Activated naive CD8-positive, alpha-beta T cell treated with anti-CD3 and anti-CD28 coated beads, Interleukin-2, amount 50 U/mL, for 16 hours (primary cell): ENCODE results near the gene C1RL.

ENCODE experiments used
- DNase-seq: peaks from one replicate; pipeline ENCODE4 v3.0.0-alpha.2; 2020; ENCODE audit warnings: low read depth, low spot score

C1RL gene

DNA sequence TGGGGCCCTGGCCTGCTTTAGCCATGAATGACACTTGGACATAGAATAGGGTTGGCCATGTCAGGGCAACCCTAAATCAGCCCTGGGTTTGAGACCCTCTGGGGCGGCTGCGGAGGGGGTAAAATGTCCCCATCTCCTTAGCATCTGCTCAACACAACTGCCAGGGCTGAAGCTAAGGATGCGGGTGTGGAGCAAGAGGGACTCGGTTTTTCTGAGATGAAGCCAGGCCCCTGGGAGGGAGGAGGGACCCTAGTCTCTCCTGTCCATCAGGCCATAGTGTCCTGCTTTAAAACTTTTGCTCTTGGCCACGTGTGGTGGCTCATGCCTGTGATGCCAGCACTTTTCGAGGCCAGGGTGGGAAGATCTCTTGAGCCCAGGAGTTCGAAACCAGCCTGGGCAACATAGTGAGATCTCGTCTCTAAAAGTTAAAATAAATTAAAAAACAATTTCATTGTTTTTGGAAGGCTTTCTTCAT, 16.0 kb downstream of the C1RL start:
- no peak for DNase-seq

GRCh38 chr12:7092229-7092985, 16.6 kb downstream of the C1RL start, which contains the start of gene C1R:
C1R (minus strand) TSS chr12:7092445; CDS start chr12:7092388, 57 bp downstream.
- DNase-seq: peak; percentile 49

- DNase-seq: no peak
Measured at GRCh38 chr12:7091660-7092228, 17.3 kb downstream of the C1RL start.

GRCh38 chr12:7091171-7091570, 17.8 kb downstream of the C1RL start:
- no peak for DNase-seq

DNA sequence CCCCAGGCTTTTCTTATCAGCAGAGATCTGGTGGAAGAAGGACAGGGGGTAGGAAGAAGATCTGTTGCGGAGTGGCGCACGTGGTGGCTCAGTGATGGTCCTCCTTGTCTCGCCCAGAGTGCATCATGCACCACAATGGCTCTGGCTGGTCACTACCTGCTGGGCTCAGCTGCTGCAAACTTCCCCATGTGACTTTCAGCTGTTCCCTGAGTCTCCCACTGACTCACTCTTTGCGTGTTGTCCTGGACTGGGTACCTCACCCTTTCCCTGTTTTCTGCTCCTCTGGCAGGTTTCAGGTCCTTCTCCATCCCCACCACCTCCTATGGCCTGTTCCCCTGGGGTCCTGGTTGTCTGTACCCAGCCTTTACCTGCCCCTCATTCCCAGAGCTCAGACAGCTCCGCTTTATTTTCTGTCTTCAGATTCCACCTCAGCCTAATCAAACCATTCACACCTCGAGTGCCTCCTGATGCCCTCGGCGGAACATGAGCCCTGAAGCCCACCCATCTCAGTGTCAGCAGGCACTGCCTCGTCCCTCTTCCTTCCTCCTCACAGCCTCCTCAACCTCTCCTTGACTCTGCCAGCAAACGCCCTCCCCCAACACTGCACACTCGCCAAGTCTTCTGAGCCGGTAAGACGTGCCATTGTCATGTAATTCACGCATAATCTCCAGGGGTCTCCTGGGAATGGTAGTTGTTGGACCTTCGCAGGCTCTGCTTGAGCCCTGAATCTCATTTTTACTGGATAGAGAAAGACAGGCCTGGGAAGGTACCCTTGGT, 18.6 kb downstream of the C1RL start:
- DNase-seq: no peak

- no peak for DNase-seq
Measured at GRCh38 chr12:7089196-7089871, 19.7 kb downstream of the C1RL start.

GRCh38 chr12:7083125-7083524, 25.9 kb downstream of the C1RL start:
- DNase-seq: no peak

- DNase-seq: no peak
Measured at GRCh38 chr12:7081037-7081436, 28.0 kb downstream of the C1RL start.

GRCh38 chr12:7079826-7080125, 29.2 kb downstream of the C1RL start:
- DNase-seq: no peak

DNA sequence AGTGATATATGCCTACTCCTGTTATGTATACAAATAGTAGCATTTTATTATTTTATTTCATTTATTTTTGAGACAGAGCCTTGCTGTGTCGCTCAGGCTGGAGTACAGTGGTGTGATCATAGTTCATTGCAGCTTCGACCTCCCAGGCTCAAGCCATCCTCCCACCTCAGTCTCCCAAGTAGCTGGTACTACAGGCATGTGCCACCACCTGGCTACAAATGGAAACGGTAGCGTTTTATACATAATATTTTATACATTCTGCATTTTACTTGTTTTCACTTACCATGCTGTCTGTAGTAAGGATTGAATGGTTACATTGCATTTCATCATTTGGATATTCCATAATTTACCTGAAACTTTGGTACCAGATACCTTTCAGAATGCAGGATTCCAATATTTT, 30.9 kb downstream of the C1RL start:
- no peak for DNase-seq

GRCh38 chr12:7076493-7076892, 32.5 kb downstream of the C1RL start:
- no peak for DNase-seq

- DNase-seq: no peak
Measured at GRCh38 chr12:7075939-7076338, 33.1 kb downstream of the C1RL start.

GRCh38 chr12:7075518-7075917, 33.5 kb downstream of the C1RL start:
- DNase-seq: no peak

- DNase-seq: no peak
Measured at GRCh38 chr12:7073946-7074345, 35.1 kb downstream of the C1RL start.

DNA sequence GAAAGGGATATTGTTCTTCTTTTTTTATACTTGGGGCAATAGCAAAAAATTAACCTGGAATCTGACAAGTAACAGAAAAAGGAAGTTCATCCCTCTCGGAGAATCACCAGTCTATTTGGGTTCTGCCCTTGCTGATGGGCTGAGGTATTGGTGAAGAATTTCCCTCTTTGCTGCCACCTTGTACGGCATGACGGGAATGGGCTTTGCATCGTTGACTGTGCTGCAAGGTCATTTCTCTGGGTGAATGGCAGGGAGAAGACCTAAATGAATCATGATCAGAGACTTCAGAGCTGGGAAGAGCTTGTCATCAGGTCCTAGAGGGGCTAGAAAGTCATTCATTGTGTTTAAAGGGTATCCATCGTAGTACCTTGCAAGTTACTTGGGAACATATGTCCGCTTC, 36.5 kb downstream of the C1RL start:
- DNase-seq: no peak

DNA sequence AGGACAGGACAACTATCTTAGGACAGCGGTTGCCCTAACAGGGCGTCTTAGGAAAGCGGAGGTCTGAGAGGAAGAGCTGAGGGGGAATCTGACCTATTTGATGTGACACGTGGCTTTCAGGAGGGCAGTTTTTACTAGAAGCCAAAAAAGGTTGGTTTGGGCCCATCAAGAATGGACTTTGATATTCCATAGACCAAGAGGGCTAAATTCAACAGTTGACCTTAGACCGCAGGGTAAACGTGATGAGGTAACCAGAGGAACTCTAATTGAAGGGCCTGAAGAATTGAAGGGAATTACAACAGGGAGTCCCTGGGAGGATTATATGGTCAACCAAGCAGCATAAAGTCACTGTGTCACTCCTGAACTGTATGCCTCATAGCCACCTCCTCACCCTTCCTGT, 37.0 kb downstream of the C1RL start:
- no peak for DNase-seq

DNA sequence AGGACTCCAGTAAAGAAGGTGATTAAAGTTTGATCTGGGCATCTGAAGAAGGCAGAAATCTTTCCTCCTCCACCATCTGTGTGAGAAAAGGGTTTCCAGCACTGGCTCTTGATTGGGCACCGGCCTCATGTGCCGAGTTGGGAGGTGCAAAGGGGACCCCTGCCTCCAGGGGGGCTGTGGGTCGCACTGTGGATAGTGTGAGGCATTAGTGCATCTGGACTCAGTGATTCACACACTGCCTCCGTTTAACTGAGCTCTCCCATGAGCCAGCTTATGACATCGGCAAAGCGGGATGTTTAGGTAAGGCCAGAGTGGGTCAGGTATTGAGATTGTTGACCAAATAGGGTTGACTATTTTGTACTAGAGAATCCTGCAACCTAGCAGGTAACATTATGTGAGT, 39.6 kb downstream of the C1RL start:
- DNase-seq: no peak

GRCh38 chr12:7068994-7069346, 40.0 kb downstream of the C1RL start:
- no peak for DNase-seq

GRCh38 chr12:7068240-7068993, 40.6 kb downstream of the C1RL start:
- DNase-seq: no peak

DNA sequence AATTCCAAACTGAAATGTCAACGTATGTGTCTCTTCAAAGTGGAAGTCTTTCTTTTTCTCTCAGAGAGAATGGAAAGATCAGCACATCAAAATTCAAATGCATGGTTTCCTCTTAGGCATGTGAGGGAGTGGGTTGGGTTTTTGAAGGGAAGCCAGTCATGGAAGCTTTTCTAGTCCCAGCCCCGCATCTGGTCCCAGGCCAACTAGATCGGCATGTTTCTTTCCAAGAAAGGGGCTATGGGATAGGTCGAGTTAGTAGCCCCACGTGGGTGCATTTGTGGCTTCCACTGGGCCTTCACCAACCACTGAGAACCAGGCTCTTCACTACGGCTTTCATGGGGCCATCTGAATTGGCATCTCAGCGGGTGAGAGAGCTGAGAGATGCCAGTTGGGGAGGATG, 41.9 kb downstream of the C1RL start:
- DNase-seq: no peak

- no peak for DNase-seq
Measured at GRCh38 chr12:7066596-7066995, 42.4 kb downstream of the C1RL start.
